Right lobe of liver (tissue), 6 donors: ENCODE measurements around the gene WDR45. TPM values are rescaled to one million over a fixed set of nuclear protein-coding genes. Genes with fewer than 3 reads are reported as not detected.

Experiments
- ATAC-seq, 4 donors: fragments of 200-7000 bp; cut with Tn5 transposase; one replicate each; pipeline ENCODE4 v1.9.1; 2020; ENCODE audit warnings: mild to moderate bottlenecking in 4 of 4, moderate library complexity in 4 of 4
- DNase-seq, 3 donors: peaks; one replicate each; pipeline ENCODE4 v3.0.0-alpha.2; 2020
- H3K27ac ChIP-seq, 3 donors: fragments of 200-600 bp; one replicate each; pipeline ENCODE4 v1.8.0; 2022
- H3K27me3 ChIP-seq, 2 donors: fragments of 200-600 bp; one replicate each; pipeline ENCODE4 v1.8.0; 2022
- H3K36me3 ChIP-seq, 4 donors: fragments of 200-600 bp; sonication (generic) in 1 of 4; one replicate each; pipeline versions ENCODE4 v1.5.1 to v1.8.0; 2017 to 2022; ENCODE audit warnings: control low read depth in 1 of 4
- H3K4me1 ChIP-seq, 4 donors: fragments of 200-600 bp; sonication (generic) in 1 of 4; one replicate each; pipeline versions ENCODE4 v1.5.1 to v1.8.0; 2017 to 2022; ENCODE audit warnings: control low read depth in 1 of 4
- H3K4me3 ChIP-seq, 3 donors: fragments of 200-600 bp; one replicate each; pipeline ENCODE4 v1.8.0; 2022
- H3K9me3 ChIP-seq, 4 donors: fragments of 200-600 bp; sonication (generic) in 1 of 4; one replicate each; pipeline versions ENCODE4 v1.5.1 to v1.8.0; 2017 to 2022; ENCODE audit warnings: control low read depth in 1 of 4
- CTCF ChIP-seq, 4 donors: fragments of 200-600 bp in 3 of 4; fragments of 450-650 bp in 1 of 4; IDR thresholded peaks; one replicate each; pipeline versions ENCODE4 v1.5.1 to v1.8.0; 2016 to 2022; ENCODE audit warnings: antibody characterized with exemption in 4 of 4, mild to moderate bottlenecking in 2 of 4
- POLR2A ChIP-seq: fragments of 450-650 bp; IDR thresholded peaks from one replicate; pipeline ENCODE4 v1.6.1; 2017; ENCODE audit warnings: antibody characterized with exemption, mild to moderate bottlenecking
- WGBS: methylation state at CpG from one replicate; pipeline ENCODE4 v1.1.6; 2018; ENCODE audit warnings: low coverage, low lambda C conversion rate; ENCODE audit not compliant: insufficient coverage; ENCODE audit errors: missing lambda C conversion rate; 5-methylcytosine and 5-hydroxymethylcytosine counted together
- intact Hi-C, 2 donors: fragments of 100-400 bp; cut with DNase I; formaldehyde crosslinking; loops; one replicate each; pipeline versions ENCODE4 v1.11.2 to v1.14.1; 2022
- total RNA-seq, 6 experiments: library from RNA; depleted of rRNA in 2 of 6; stranded (reverse); fragments of >200 nt in 2 of 6; fragmentation: NEBNext Ultra II Directional in 3 of 6; extraction: Animal tissue kit (Norgen Biotek cat#: 25700) in 3 of 6; gene quantifications; one replicate each; pipeline versions ENCODE4 v1.1.0 to v1.2.4, GENCODE V29; 2016 to 2023
- donor health status: DM: no; HTN: yes; CAD: no.
- donor health status: DM: no; HTN: no; CAD: no.
- donor health status: DM: no; HTN: no; CAD: no.
- donor health status: DM: no; HTN: yes; CAD: no.
- donor health status: DM: no; HTN: yes; CAD: no.

The WDR45 gene
- total RNA-seq, 6 experiments from 2014 or later = 31.8 to 65.2 (median 47.9) TPM

- Histone ChIP-seq H3K4me3 (no peak overlapping the region), H3K4me1 (no peaks in the 10 kb centered on the region), H3K9me3 (no peaks in the 10 kb centered on the region), H3K27me3 (no peaks in the 10 kb centered on the region), H3K27ac (no peak overlapping the region), H3K36me3 (peaks cover 0 to 29% (median under 1%) of the 10 kb centered on the region in 4 donors)
- no peak for ATAC-seq
- TF ChIP-seq POLR2A = no peak
- TF ChIP-seq CTCF (IDR thresholded peaks at IDR 0.05) = no peak
- DNase-seq = no peak
- intact Hi-C loops = no loop called here
- WGBS = 67% methylated on average over 3 of the region's 6 CpGs
Observed at GRCh38 chrX:49117581-49117980, 37.9 kb upstream of the WDR45 start.

GRCh38 chrX:49116716-49117115 is 37.0 kb upstream of the WDR45 start:
- DNase-seq = no peak
- Histone ChIP-seq H3K9me3 (no peaks in the 10 kb centered on the region), H3K4me1 (no peaks in the 10 kb centered on the region), H3K27ac (no peak overlapping the region), H3K27me3 (no peaks in the 10 kb centered on the region), H3K36me3 (peaks cover 0 to 29% (median under 1%) of the 10 kb centered on the region in 4 donors), H3K4me3 (no peak overlapping the region)
- TF ChIP-seq CTCF (IDR thresholded peaks at IDR 0.05) (no peak), POLR2A (no peak)
- ATAC-seq = no peak
- intact Hi-C loops = no loop called here
- WGBS = 81% methylated on average over 4 of the region's 5 CpGs

GRCh38 chrX:49116076-49116475 is 36.4 kb upstream of the WDR45 start:
- no peaks in the 10 kb centered on the region for H3K4me1 ChIP-seq
- no peak overlapping the region for H3K27ac ChIP-seq
- H3K4me3 ChIP-seq = no peak overlapping the region
- intact Hi-C loops = no loop called here
- no peak for DNase-seq
- no peaks in the 10 kb centered on the region for H3K9me3 ChIP-seq
- peaks cover 0 to 26% (median under 1%) of the 10 kb centered on the region in 4 donors for H3K36me3 ChIP-seq
- TF ChIP-seq POLR2A = no peak
- no peak for TF ChIP-seq CTCF (IDR thresholded peaks at IDR 0.05)
- no peaks in the 10 kb centered on the region for H3K27me3 ChIP-seq
- no peak for ATAC-seq
- WGBS = 79% methylated on average over 8 of the region's 8 CpGs

GRCh38 chrX:49111791-49112190 is 32.1 kb upstream of the WDR45 start:
- peak in 3 of 4 donors; percentile 33 to 61 (median 45) for ATAC-seq
- Histone ChIP-seq H3K36me3 (peaks cover 0 to 17% (median under 1%) of the 10 kb centered on the region in 4 donors), H3K9me3 (no peaks in the 10 kb centered on the region), H3K4me3 (no peak overlapping the region), H3K27ac (peak overlapping the region in 1 of 3 donors; percentile 24), H3K27me3 (no peaks in the 10 kb centered on the region), H3K4me1 (no peaks in the 10 kb centered on the region)
- WGBS = 41% methylated on average over 3 of the region's 3 CpGs
- TF ChIP-seq CTCF (IDR thresholded peaks at IDR 0.05) (no peak), POLR2A (no peak)
- intact Hi-C loops = no loop called here
- DNase-seq = peak in 1 of 3 donors; percentile 63

GRCh38 chrX:49110417-49110816 is 30.7 kb upstream of the WDR45 start:
- Histone ChIP-seq H3K4me3 (no peak overlapping the region), H3K9me3 (no peaks in the 10 kb centered on the region), H3K36me3 (peaks cover 0 to 11% (median under 1%) of the 10 kb centered on the region in 4 donors), H3K4me1 (no peaks in the 10 kb centered on the region), H3K27me3 (no peaks in the 10 kb centered on the region), H3K27ac (no peak overlapping the region)
- no peak for ATAC-seq
- WGBS = 68% methylated on average over 3 of the region's 3 CpGs
- intact Hi-C loops = no loop called here
- TF ChIP-seq POLR2A (no peak), CTCF (IDR thresholded peaks at IDR 0.05) (no peak)
- DNase-seq = no peak
